NCI-H526 treated with DMSO at 0.1 percent for 48 hours (cell line): ENCODE results near the gene NECTIN2.
"Not testable (repeated sequence)": the region's sequence is repeated elsewhere in the genome, so short reads cannot be mapped to it uniquely, and the experiment has no call there.

Experiments
- DNase-seq: peaks from one replicate; lab custom pipeline; 2025; lab: John Stamatoyannopoulos, UW

The NECTIN2 gene

GRCh38 chr19:44908836-44909261 lies 62.8 kb downstream of the NECTIN2 start:
- no peak for DNase-seq

GRCh38 chr19:44909775-44910174 lies 63.7 kb downstream of the NECTIN2 start:
- no peak for DNase-seq

- not testable (repeated sequence) for DNase-seq
Measured at GRCh38 chr19:44911896-44912295, 65.8 kb downstream of the NECTIN2 start.

GRCh38 chr19:44912854-44913253 lies 66.8 kb downstream of the NECTIN2 start:
- no peak for DNase-seq

GRCh38 chr19:44913512-44914432 lies 67.7 kb downstream of the NECTIN2 start:
- not testable (repeated sequence) for DNase-seq

- DNase-seq: peak; percentile 76
Measured at GRCh38 chr19:44914433-44915206, 68.5 kb downstream of the NECTIN2 start, which contains the start of gene APOC1. TSS of gene APOC1 (plus strand) at chr19:44914608. CDS start at chr19:44914892, 284 bp downstream.

GRCh38 chr19:44924243-44924725 lies 78.2 kb downstream of the NECTIN2 start:
- DNase-seq: no peak

GRCh38 chr19:44925114-44925891 lies 79.2 kb downstream of the NECTIN2 start:
- DNase-seq: no peak

GRCh38 chr19:44926245-44927077 lies 80.4 kb downstream of the NECTIN2 start:
- not testable (repeated sequence) for DNase-seq

GRCh38 chr19:44927746-44928145 lies 81.6 kb downstream of the NECTIN2 start:
- no peak for DNase-seq

GRCh38 chr19:44930088-44930487 lies 84.0 kb downstream of the NECTIN2 start:
- no peak for DNase-seq

GRCh38 chr19:44931541-44931940 lies 85.4 kb downstream of the NECTIN2 start:
- no peak for DNase-seq
